Mucosa of stomach (tissue), 1 donor: Measurements from ENCODE around the gene PCDHGA5.
"Not testable (repeated sequence)": the region's sequence is repeated elsewhere in the genome, so short reads cannot be mapped to it uniquely, and the experiment has no call there.

Experiments used
- H3K27me3 ChIP-seq: one replicate; pipeline ENCODE4 v1.7.0; 2013; ENCODE audit warnings: mild to moderate bottlenecking, low read length; ENCODE audit not compliant: control insufficient read depth, insufficient read depth
- H3K36me3 ChIP-seq: one replicate; pipeline ENCODE4 v1.7.0; 2013; ENCODE audit warnings: low read length; ENCODE audit not compliant: control insufficient read depth, insufficient read depth
- H3K4me1 ChIP-seq: one replicate; pipeline ENCODE4 v1.7.0; 2013; ENCODE audit warnings: mild to moderate bottlenecking, low read length; ENCODE audit not compliant: control insufficient read depth, insufficient read depth
- H3K4me3 ChIP-seq: one replicate; pipeline ENCODE4 v1.7.0; 2013; ENCODE audit warnings: low read length
- H3K9ac ChIP-seq: one replicate; pipeline ENCODE4 v1.7.0; 2013; ENCODE audit warnings: mild to moderate bottlenecking, low read length, moderate library complexity
- H3K9me3 ChIP-seq: one replicate; pipeline ENCODE4 v1.7.0; 2013; ENCODE audit warnings: mild to moderate bottlenecking, low read length, moderate library complexity; ENCODE audit not compliant: control insufficient read depth
- donor health status: Pancreatic carcinoma.

PCDHGA5 gene

GRCh38 chr5:141363952-141364660 lies at the start of gene PCDHGA5:
TSS of gene PCDHGA5 (plus strand) at chr5:141364162. CDS start at chr5:141364331, 169 bp downstream.
- Histone ChIP-seq H3K9ac (no peak within 1 kb of the TSS), H3K27me3 (peaks cover 36% of the 10 kb centered on the region), H3K9me3 (peaks cover 27% of the 10 kb centered on the region), H3K4me3 (no peak within 1 kb of the TSS), H3K36me3 (no peaks in the 10 kb centered on the region), H3K4me1 (no peaks in the 10 kb centered on the region)

GRCh38 chr5:141316963-141317362 lies 47.0 kb upstream of the PCDHGA5 start:
- H3K9ac ChIP-seq, H3K4me1 ChIP-seq, H3K27me3 ChIP-seq, H3K4me3 ChIP-seq: not testable (repeated sequence)
- Histone ChIP-seq H3K36me3 (peaks cover 13% of the 10 kb centered on the region), H3K9me3 (peaks cover 73% of the 10 kb centered on the region)

- H3K4me3 ChIP-seq: peak overlapping the region; percentile 88
- no peak overlapping the region for H3K9ac ChIP-seq
- no peaks in the 10 kb centered on the region for H3K27me3 ChIP-seq
- no peaks in the 10 kb centered on the region for H3K4me1 ChIP-seq
- H3K36me3 ChIP-seq: peaks cover 13% of the 10 kb centered on the region
- H3K9me3 ChIP-seq: peaks cover 54% of the 10 kb centered on the region
Measured at GRCh38 chr5:141319202-141319601, 44.8 kb upstream of the PCDHGA5 start.

- peaks cover 13% of the 10 kb centered on the region for H3K36me3 ChIP-seq
- peaks cover 52% of the 10 kb centered on the region for H3K9me3 ChIP-seq
- H3K4me3 ChIP-seq: peak overlapping the region; percentile 88
- H3K9ac ChIP-seq: no peak overlapping the region
- no peaks in the 10 kb centered on the region for H3K4me1 ChIP-seq
- H3K27me3 ChIP-seq: no peaks in the 10 kb centered on the region
Measured at GRCh38 chr5:141319699-141320098, 44.3 kb upstream of the PCDHGA5 start.

- Histone ChIP-seq H3K27me3 (no peaks in the 10 kb centered on the region), H3K9me3 (peaks cover 46% of the 10 kb centered on the region)
Measured at GRCh38 chr5:141320225-141321169, 43.5 kb upstream of the PCDHGA5 start, which contains the start of gene TAF7. TSS of gene TAF7 (minus strand) at chr5:141320784. CDS start at chr5:141320044, 740 bp downstream.

GRCh38 chr5:141322261-141322660 lies 41.7 kb upstream of the PCDHGA5 start:
- no peaks in the 10 kb centered on the region for H3K27me3 ChIP-seq
- no peak overlapping the region for H3K4me3 ChIP-seq
- no peaks in the 10 kb centered on the region for H3K4me1 ChIP-seq
- peaks cover 34% of the 10 kb centered on the region for H3K9me3 ChIP-seq
- H3K36me3 ChIP-seq: peaks cover 13% of the 10 kb centered on the region
- H3K9ac ChIP-seq: no peak overlapping the region

More at GRCh38 chr5:141320225-141321169, 43.5 kb upstream of the PCDHGA5 start, which contains the start of gene TAF7:
- Histone ChIP-seq H3K4me1 (no peaks in the 10 kb centered on the region), H3K36me3 (peaks cover 13% of the 10 kb centered on the region), H3K9ac (peak within 1 kb of the TSS; percentile 82), H3K4me3 (peak within 1 kb of the TSS; percentile 88)

GRCh38 chr5:141326088-141326854 lies 37.7 kb upstream of the PCDHGA5 start:
- Histone ChIP-seq H3K36me3 (no peaks in the 10 kb centered on the region), H3K9ac (peak overlapping the region; percentile 3), H3K4me3 (no peak overlapping the region), H3K27me3 (peaks cover 2% of the 10 kb centered on the region), H3K9me3 (peaks cover 5% of the 10 kb centered on the region), H3K4me1 (no peaks in the 10 kb centered on the region)

- Histone ChIP-seq H3K27me3 (peaks cover 5% of the 10 kb centered on the region), H3K4me3 (no peak overlapping the region), H3K4me1 (no peaks in the 10 kb centered on the region), H3K36me3 (no peaks in the 10 kb centered on the region), H3K9me3 (peaks cover 9% of the 10 kb centered on the region), H3K9ac (no peak overlapping the region)
Measured at GRCh38 chr5:141328231-141328630, 35.7 kb upstream of the PCDHGA5 start.

GRCh38 chr5:141330299-141331080 lies 33.5 kb upstream of the PCDHGA5 start, which contains the start of gene PCDHGA1:
TSS of gene PCDHGA1 (plus strand) at chr5:141330514.
- Histone ChIP-seq H3K4me1 (no peaks in the 10 kb centered on the region), H3K36me3 (no peaks in the 10 kb centered on the region), H3K27me3 (peaks cover 5% of the 10 kb centered on the region), H3K4me3 (no peak within 1 kb of the TSS), H3K9me3 (peaks cover 9% of the 10 kb centered on the region), H3K9ac (no peak within 1 kb of the TSS)

- not testable (repeated sequence) for H3K4me1 ChIP-seq, H3K9ac ChIP-seq, H3K4me3 ChIP-seq, H3K36me3 ChIP-seq, H3K27me3 ChIP-seq, H3K9me3 ChIP-seq
Measured at GRCh38 chr5:141332571-141332970, 31.4 kb upstream of the PCDHGA5 start.
